Testis (tissue), 3 donors: ENCODE measurements around the gene FAM171A1. TPM values are rescaled to one million over a fixed set of nuclear protein-coding genes. Genes with fewer than 3 reads are reported as not detected.

Source experiments
- DNase-seq: peaks from one replicate; pipeline ENCODE4 v3.0.0-alpha.2; 2019
- H3K27ac ChIP-seq, 2 donors: fragments of 200-600 bp; sonication (generic); one replicate each; pipeline ENCODE4 v1.5.1; 2019
- H3K27me3 ChIP-seq: fragments of 200-600 bp; sonication (generic); one replicate; pipeline ENCODE4 v1.5.1; 2019
- H3K36me3 ChIP-seq: fragments of 200-600 bp; sonication (generic); one replicate; pipeline ENCODE4 v1.5.1; 2017; ENCODE audit warnings: low read depth; ENCODE audit errors: missing control alignments
- H3K4me1 ChIP-seq: fragments of 200-600 bp; sonication (generic); one replicate; pipeline ENCODE4 v1.5.1; 2019
- H3K4me3 ChIP-seq, 2 donors: fragments of 200-600 bp; sonication (generic); one replicate each; pipeline ENCODE4 v1.5.1; 2017 to 2019
- H3K9me3 ChIP-seq: fragments of 200-600 bp; sonication (generic); one replicate; pipeline ENCODE4 v1.5.1; 2017
- POLR2A ChIP-seq: fragments of 450-650 bp; IDR thresholded peaks from one replicate; pipeline ENCODE4 v1.6.1; 2017; ENCODE audit warnings: antibody characterized with exemption, mild to moderate bottlenecking, moderate library complexity
- WGBS, 2 donors: methylation state at CpG; one replicate each; pipeline ENCODE4 v1.1.5; 2018; 5-methylcytosine and 5-hydroxymethylcytosine counted together
- intact Hi-C: fragments of 100-400 bp; cut with DNase I; formaldehyde crosslinking; loops from one replicate; pipeline ENCODE4 v1.15.1; 2023; ENCODE audit warnings: low total_unique reads
- polyA plus RNA-seq: library from polyadenylated mRNA; stranded (reverse); fragments of 350-450 nt; fragmentation: Illumina TruSeq; extraction: RNeasy Lipid Tissue Mini Kit (QIAGEN cat#74804); gene quantifications from one replicate; pipeline ENCODE4 v1.2.3, GENCODE V29; 2014; ENCODE audit warnings: low read depth, low replicate concordance; ENCODE audit not compliant: insufficient read depth
- total RNA-seq, 2 donors: library from RNA; depleted of rRNA; stranded (reverse); fragments of >200 nt; gene quantifications; one replicate each; pipeline ENCODE4 v1.2.3, GENCODE V29; 2016
- TF ChIP-seq, protein P1 (sequence below), 3 experiments: fragments of 450-650 bp in 2 of 3; fragments of 200-600 bp in 1 of 3; sonication (generic) in 1 of 3; IDR thresholded peaks; one replicate each; pipeline ENCODE4 v1.5.1; 2016 to 2019; ENCODE audit warnings: antibody characterized with exemption in 3 of 3, mild to moderate bottlenecking in 2 of 3, moderate library complexity in 1 of 3

The FAM171A1 gene
- total and polyA plus RNA-seq, 3 donors from 2014 or later, result 9.2 to 11.1 (median 10.8) TPM

- H3K4me1 ChIP-seq, result no peaks in the 10 kb centered on the region
- no peaks in the 10 kb centered on the region for H3K36me3 ChIP-seq
- no peak overlapping the region for H3K4me3 ChIP-seq
- intact Hi-C loops, result no loop called here
- WGBS, 2 donors, result 76 to 82% methylated on average over 5 of the region's 5 CpGs
- H3K27me3 ChIP-seq, result no peaks in the 10 kb centered on the region
- H3K9me3 ChIP-seq, result no peaks in the 10 kb centered on the region
- TF ChIP-seq, protein P1, sequence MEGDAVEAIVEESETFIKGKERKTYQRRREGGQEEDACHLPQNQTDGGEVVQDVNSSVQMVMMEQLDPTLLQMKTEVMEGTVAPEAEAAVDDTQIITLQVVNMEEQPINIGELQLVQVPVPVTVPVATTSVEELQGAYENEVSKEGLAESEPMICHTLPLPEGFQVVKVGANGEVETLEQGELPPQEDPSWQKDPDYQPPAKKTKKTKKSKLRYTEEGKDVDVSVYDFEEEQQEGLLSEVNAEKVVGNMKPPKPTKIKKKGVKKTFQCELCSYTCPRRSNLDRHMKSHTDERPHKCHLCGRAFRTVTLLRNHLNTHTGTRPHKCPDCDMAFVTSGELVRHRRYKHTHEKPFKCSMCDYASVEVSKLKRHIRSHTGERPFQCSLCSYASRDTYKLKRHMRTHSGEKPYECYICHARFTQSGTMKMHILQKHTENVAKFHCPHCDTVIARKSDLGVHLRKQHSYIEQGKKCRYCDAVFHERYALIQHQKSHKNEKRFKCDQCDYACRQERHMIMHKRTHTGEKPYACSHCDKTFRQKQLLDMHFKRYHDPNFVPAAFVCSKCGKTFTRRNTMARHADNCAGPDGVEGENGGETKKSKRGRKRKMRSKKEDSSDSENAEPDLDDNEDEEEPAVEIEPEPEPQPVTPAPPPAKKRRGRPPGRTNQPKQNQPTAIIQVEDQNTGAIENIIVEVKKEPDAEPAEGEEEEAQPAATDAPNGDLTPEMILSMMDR (IDR thresholded peaks at IDR 0.05), result no peak
- no peak for TF ChIP-seq POLR2A
- no peak overlapping the region for H3K27ac ChIP-seq
- no peak for DNase-seq
These were observed 133.7 kb downstream of the FAM171A1 start for GRCh38 chr10:15237351-15237750.

- H3K4me1 ChIP-seq, result no peaks in the 10 kb centered on the region
- H3K36me3 ChIP-seq, result no peaks in the 10 kb centered on the region
- no peak overlapping the region for H3K4me3 ChIP-seq
- H3K27me3 ChIP-seq, result no peaks in the 10 kb centered on the region
- TF ChIP-seq, protein P1 (IDR thresholded peaks at IDR 0.05), result no peak
- TF ChIP-seq POLR2A, result no peak
- intact Hi-C loops, result no loop called here
- no peaks in the 10 kb centered on the region for H3K9me3 ChIP-seq
- WGBS, 2 donors, result 91 to 93% methylated on average over 9 of the region's 9 CpGs
- DNase-seq, result no peak
- no peak overlapping the region for H3K27ac ChIP-seq
These were observed 134.7 kb downstream of the FAM171A1 start for GRCh38 chr10:15236340-15236739.

DNA sequence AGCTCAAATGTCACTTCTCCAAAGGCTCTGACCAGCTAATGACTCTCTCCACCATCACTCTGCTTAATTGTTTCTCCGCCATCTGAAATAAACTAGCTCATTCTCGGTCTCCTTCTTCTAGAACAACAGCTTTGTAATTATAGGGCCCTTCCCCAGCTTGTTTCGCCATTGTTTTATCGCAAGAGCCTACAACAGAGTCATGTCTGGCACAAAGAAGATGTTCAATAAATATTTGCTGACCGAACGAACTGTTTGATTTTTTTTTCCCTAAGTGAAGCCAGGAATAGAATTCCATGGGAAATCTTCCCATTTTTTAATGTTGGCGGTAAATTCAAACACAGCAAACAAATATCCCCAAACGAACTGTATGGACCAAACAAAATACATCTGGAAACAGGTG is 138.8 kb downstream of the FAM171A1 start:
- intact Hi-C loops, result no loop called here
- H3K36me3 ChIP-seq, result no peaks in the 10 kb centered on the region
- TF ChIP-seq, protein P1 (IDR thresholded peaks at IDR 0.05), result no peak
- no peak for TF ChIP-seq POLR2A
- no peaks in the 10 kb centered on the region for H3K9me3 ChIP-seq
- H3K4me3 ChIP-seq, result no peak overlapping the region
- H3K27ac ChIP-seq, result no peak overlapping the region
- no peaks in the 10 kb centered on the region for H3K4me1 ChIP-seq
- H3K27me3 ChIP-seq, result no peaks in the 10 kb centered on the region
- WGBS, 2 donors, result 89 to 90% methylated on average over 8 of the region's 8 CpGs
- DNase-seq, result no peak

DNA sequence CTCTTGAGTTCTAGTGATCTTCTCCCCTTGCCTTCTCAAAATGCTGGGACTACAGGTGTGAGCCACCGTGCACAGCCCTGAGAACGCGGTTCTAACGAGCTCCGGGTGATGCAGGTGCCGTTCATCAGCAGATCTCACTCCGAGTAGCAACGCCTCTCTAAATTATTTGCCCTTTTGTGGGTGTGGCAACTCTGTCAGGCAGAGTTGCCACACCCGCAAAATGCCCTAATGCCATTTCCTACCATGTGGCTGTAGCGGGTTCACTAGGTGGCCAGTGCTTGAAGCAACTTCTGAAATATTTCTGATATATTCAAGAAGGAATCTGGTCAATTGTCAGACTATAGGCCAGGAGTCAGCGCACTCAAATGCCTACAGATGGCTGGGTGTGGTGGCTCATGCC is 139.7 kb downstream of the FAM171A1 start:
- no peaks in the 10 kb centered on the region for H3K27me3 ChIP-seq
- no peak for DNase-seq
- no peak overlapping the region for H3K4me3 ChIP-seq
- no peaks in the 10 kb centered on the region for H3K4me1 ChIP-seq
- no peaks in the 10 kb centered on the region for H3K36me3 ChIP-seq
- TF ChIP-seq, protein P1 (IDR thresholded peaks at IDR 0.05), result no peak
- no peak for TF ChIP-seq POLR2A
- 92 to 96% methylated on average over 8 to 11 of the region's 11 CpGs for whole genome bisulfite sequencing, 2 donors
- no peak overlapping the region for H3K27ac ChIP-seq
- intact Hi-C loops, result no loop called here
- H3K9me3 ChIP-seq, result no peaks in the 10 kb centered on the region

GRCh38 chr10:15230257-15230656 is 140.8 kb downstream of the FAM171A1 start:
- H3K9me3 ChIP-seq, result no peaks in the 10 kb centered on the region
- DNase-seq, result no peak
- no peaks in the 10 kb centered on the region for H3K27me3 ChIP-seq
- no peak overlapping the region for H3K27ac ChIP-seq
- 66% methylated on average over 3 of the region's 3 CpGs for WGBS, 2 donors
- H3K4me3 ChIP-seq, result no peak overlapping the region
- no peaks in the 10 kb centered on the region for H3K4me1 ChIP-seq
- intact Hi-C loops, result no loop called here
- TF ChIP-seq, protein P1 (IDR thresholded peaks at IDR 0.05), result no peak
- TF ChIP-seq POLR2A, result no peak
- H3K36me3 ChIP-seq, result no peaks in the 10 kb centered on the region
